Fibroblast of gingiva (primary cell): ENCODE results near the gene SPRR2B.
A peak's percentile ranks its signal among the peaks of the same experiment; 100 is the strongest.
"Not testable (repeated sequence)": the region's sequence is repeated elsewhere in the genome, so short reads cannot be mapped to it uniquely, and the experiment has no call there.

Source experiments
- DNase-seq: peaks from one replicate; pipeline ENCODE4 v3.0.0-alpha.2; 2011; ENCODE audit warnings: low read depth

SPRR2B gene

DNA sequence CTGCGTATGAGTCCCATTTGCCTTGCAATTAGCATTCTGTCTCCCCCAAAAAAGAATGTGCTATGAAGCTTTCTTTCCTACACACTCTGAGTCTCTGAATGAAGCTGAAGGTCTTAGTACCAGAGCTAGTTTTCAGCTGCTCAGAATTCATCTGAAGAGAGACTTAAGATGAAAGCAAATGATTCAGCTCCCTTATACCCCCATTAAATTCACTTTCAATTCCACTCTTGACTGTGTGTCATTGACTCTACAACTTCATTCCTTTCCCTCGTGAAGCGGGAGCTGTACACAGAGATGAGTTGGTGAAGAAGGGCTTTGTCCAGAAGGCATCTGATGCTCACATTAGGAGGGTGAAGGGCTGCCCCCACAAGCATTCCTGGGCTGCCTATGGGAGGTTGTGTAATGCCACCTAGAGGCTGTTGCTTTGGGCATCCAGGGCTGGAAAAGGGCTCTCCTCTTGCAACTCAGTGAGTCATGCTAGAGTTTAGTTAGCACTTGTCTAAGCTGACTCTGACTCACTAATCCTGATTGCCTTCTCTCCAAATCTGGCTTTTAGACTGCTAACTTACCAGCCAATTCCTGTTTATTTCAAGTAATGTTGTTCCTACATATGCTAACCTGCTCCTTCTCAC lies 38.6 kb downstream of the SPRR2B start:
- DNase-seq: peak; percentile 9

DNA sequence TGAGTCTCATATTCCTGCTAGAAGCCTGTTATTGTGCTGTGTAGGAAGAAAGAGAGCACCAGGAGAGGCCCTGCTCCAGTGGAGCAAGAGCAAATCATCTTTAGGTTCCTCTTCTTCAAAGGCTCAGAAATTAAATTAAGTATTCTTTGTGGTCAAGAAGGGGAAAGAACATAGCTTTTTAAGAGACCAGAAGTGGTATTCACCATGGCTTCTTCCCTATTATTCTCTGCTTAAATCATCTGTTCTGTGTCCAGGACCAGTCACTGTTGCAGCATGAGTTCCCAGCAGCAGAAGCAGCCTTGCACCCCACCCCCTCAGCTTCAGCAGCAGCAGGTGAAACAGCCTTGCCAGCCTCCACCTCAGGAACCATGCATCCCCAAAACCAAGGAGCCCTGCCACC lies 39.3 kb downstream of the SPRR2B start:
- no peak for DNase-seq

DNA sequence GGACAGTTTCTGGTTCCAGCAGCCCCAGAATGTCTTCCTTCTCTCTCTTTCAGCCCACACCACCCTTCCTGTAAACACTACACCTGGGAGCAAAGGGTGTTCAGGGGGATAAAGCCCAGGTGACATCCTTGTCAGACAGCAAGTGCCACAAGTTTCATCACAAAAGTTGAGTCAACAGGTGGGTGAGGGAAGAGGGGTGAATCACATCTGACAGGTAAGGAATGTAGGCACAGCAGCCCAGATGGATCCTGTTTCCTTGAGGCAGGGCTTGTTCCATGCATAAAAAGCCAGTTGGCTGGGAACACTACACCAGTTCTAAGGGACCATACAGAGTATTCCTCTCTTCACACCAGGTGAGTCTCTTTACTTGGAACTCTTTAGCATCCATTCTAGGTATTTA lies 40.5 kb downstream of the SPRR2B start, which contains the start of gene SPRR1B:
Gene SPRR1B, plus strand, starts transcription at position 309 of the 400 bp plus-strand sequence. CDS start 1,143 bp downstream, outside the sequence.
- no peak for DNase-seq

DNA sequence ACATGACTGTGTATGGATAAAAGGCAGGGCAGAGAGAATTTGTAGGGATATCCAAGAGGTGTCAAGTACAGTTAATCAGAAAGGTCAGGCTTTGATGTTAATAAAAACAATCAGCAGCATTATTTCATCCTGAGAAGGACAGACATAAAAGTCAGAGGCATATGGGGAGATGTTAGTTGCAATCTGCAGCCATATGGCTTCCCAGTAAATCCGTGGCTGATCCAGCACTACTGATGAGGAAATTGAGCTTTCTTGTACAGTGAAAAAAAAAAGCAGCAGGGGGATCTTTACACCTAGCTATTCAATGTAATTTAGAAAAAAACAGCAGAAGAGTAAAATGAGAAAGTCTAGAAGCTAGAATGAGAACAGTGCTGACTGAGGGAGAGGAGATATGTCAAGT lies 42.6 kb downstream of the SPRR2B start:
- DNase-seq: no peak

- no peak for DNase-seq
These were observed 45.6 kb downstream of the SPRR2B start for GRCh38 chr1:153025797-153026196.

DNA sequence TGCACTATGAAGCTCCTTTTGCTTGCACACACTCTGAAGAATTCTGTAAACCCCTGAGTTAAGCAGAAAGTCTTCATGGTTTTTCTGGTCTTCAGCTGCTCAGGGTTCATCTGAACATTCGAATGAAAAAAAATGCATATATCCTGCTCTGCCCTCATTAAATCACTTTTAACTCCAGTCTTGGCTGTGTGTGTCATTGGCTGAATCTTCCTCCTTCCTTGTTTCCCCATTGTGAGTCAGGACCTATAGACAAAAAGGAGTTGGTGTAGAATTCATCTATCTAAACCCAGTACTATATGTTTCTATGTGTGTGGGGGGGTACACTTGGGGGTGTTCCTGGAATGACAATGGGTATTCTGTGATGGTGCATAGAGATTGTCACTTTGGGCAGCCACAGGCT lies 47.0 kb downstream of the SPRR2B start:
- no peak for DNase-seq

- no peak for DNase-seq
These were observed 48.3 kb downstream of the SPRR2B start for GRCh38 chr1:153023109-153023508.

DNA sequence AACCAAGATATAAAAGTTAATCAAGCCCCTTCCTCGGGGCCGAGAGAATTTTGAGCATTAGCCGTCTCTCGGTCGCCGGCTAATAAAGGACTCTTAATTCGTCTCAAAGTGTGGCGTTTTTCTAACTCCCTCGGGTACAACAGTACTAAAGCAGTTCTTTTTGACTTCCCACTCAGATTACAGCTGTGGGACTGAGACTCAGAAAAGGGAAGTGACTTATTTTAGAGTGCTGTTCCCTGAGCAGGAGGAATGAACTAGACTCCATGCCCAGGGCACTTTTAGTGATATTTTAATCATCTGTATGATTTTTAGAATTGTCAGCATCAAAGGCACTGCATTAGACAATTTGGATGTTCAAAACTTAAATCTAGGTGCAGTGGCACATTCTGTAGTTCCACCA lies 49.1 kb downstream of the SPRR2B start:
- not testable (repeated sequence) for DNase-seq

DNA sequence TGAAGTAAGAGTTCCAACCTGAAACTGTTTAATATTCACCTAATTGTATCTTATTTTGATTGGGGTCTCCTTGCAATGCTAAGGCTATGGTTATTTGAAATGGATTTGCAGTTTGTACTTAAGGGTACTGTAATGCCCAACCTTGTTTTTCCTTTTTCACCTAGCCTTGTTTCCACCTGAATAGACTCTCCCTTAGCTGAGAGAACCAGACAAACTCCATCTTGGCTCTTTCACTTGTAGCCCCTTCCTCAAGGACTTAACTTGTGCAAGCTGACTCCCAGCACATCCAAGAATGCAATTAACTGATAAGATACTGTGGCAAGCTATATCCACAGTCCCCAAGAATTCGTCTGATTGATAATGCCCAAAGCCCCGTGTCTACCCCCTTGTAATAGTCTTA lies 49.6 kb downstream of the SPRR2B start:
- not testable (repeated sequence) for DNase-seq
